Left lung (tissue), 10 donors: Measurements from ENCODE around the gene PLCL2. TPM values are rescaled to one million over a fixed set of nuclear protein-coding genes. Genes with fewer than 3 reads are reported as not detected.

Source experiments
- ATAC-seq: fragments of 200-7000 bp; cut with Tn5 transposase; one replicate; pipeline ENCODE4 v1.9.1; 2020; ENCODE audit warnings: moderate library complexity
- DNase-seq, 4 donors: peaks; one replicate each; pipeline ENCODE4 v3.0.0-alpha.2; 2013 to 2020
- H3K27ac ChIP-seq, 2 donors: fragments of 200-600 bp; sonication (generic) in 1 of 2; one replicate each; pipeline versions ENCODE4 v1.5.0 to v1.8.0; 2020 to 2021
- H3K27me3 ChIP-seq, 2 donors: fragments of 200-600 bp; sonication (generic) in 1 of 2; one replicate each; pipeline versions ENCODE4 v1.5.0 to v1.8.0; 2020 to 2021
- H3K36me3 ChIP-seq, 2 donors: fragments of 200-600 bp; sonication (generic) in 1 of 2; one replicate each; pipeline versions ENCODE4 v1.5.0 to v1.8.0; 2020 to 2021
- H3K4me1 ChIP-seq, 2 donors: fragments of 200-600 bp; one replicate each; pipeline ENCODE4 v1.8.0; 2021
- H3K4me3 ChIP-seq, 2 donors: fragments of 200-600 bp; sonication (generic) in 1 of 2; one replicate each; pipeline versions ENCODE4 v1.5.0 to v1.8.0; 2020 to 2021; ENCODE audit warnings: mild to moderate bottlenecking in 1 of 2
- H3K9me3 ChIP-seq, 2 donors: fragments of 200-600 bp; sonication (generic) in 1 of 2; one replicate each; pipeline versions ENCODE4 v1.5.0 to v1.8.0; 2020 to 2021
- intact Hi-C, 2 donors: fragments of 100-400 bp; cut with DNase I; formaldehyde crosslinking; loops; one replicate each; pipeline versions ENCODE4 v1.11.2 to v1.14.2; 2022
- polyA plus RNA-seq, 6 donors: library from polyadenylated mRNA; unstranded; fragments of 120-200 nt; gene quantifications; one replicate each; pipeline ENCODE4 v1.2.1, GENCODE V29; 2013; ENCODE audit not compliant: insufficient read length in 6 of 6
- total RNA-seq, 2 donors: library from RNA; stranded (reverse); fragmentation: NEBNext Ultra II Directional; extraction: Animal tissue kit (Norgen Biotek cat#: 25700); gene quantifications; one replicate each; pipeline ENCODE4 v1.2.1, GENCODE V29; 2021
- TF ChIP-seq, protein P1 (sequence below), 2 donors: fragments of 200-600 bp; sonication (generic) in 1 of 2; IDR thresholded peaks; one replicate each; pipeline versions ENCODE4 v1.5.0 to v1.8.0; 2021; ENCODE audit warnings: antibody characterized with exemption in 2 of 2
- donor health status: DM: no; HTN: yes; CAD: no.
- donor health status: DM: no; HTN: no; CAD: no.

PLCL2 gene
- total and polyA plus RNA-seq, 8 donors = 7.8 to 15.7 (median 10.1) TPM

DNA sequence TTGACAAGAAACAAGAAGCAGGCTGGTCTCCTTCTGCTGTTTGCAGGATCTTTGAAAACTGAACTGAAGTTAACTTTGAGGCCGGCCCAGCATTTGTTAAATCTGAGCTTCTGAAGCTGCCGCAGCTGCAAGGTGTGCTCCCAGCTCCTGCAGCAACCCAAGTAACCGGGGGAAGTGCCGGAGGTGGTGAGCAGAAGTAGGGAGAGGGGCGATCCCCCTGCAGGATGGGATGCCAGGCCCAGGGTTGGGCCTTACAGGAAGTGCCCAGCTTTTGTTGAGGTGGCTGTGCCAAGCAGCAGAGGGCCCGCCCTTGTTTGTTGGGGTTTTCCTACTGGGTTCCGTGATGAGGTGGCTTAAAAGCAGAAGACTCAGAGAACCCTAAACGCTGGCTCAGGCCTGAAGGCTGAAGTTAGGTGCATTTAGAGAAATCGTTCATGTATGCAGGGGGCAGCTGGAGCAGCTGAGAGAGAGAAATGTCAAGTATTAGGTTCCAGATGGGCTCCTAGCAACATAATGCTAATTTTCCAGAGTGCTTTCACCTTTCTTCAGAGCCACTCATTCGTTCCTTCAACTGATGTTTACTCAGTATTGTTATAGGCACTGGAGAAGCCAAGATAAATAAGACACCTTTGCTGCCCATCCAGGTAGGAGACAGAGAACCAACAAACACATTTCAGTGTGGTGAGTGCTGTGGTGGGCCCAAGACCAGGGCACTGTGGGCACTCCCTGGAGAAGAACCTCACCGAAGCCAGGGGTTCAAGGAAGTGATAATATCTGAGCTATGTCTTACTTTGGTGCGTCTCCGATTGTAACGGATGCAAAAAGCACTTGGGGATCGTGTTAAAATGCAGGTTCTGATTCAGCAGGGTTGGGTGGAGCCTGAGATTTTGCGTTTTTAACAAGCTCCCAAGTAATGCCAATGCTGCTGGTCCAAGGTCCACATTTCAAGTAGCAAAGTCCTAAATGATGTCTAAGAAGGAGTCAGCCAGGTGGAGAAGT lies 42.2 kb upstream of the PLCL2 start:
- DNase-seq (peak in 2 of 4 donors; percentile 60 to 84), ATAC-seq (peak; percentile 76)
- Histone ChIP-seq H3K27ac (peak overlapping the region; percentile 21 to 86), H3K36me3 (no peaks in the 10 kb centered on the region), H3K4me1 (peaks cover 0 to 56% of the 10 kb centered on the region in 2 donors), H3K4me3 (no peak overlapping the region), H3K27me3 (no peaks in the 10 kb centered on the region), H3K9me3 (no peaks in the 10 kb centered on the region)
- intact Hi-C loops = no loop called here
- TF ChIP-seq, protein P1, sequence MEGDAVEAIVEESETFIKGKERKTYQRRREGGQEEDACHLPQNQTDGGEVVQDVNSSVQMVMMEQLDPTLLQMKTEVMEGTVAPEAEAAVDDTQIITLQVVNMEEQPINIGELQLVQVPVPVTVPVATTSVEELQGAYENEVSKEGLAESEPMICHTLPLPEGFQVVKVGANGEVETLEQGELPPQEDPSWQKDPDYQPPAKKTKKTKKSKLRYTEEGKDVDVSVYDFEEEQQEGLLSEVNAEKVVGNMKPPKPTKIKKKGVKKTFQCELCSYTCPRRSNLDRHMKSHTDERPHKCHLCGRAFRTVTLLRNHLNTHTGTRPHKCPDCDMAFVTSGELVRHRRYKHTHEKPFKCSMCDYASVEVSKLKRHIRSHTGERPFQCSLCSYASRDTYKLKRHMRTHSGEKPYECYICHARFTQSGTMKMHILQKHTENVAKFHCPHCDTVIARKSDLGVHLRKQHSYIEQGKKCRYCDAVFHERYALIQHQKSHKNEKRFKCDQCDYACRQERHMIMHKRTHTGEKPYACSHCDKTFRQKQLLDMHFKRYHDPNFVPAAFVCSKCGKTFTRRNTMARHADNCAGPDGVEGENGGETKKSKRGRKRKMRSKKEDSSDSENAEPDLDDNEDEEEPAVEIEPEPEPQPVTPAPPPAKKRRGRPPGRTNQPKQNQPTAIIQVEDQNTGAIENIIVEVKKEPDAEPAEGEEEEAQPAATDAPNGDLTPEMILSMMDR (IDR thresholded peaks at IDR 0.05) = no peak

DNA sequence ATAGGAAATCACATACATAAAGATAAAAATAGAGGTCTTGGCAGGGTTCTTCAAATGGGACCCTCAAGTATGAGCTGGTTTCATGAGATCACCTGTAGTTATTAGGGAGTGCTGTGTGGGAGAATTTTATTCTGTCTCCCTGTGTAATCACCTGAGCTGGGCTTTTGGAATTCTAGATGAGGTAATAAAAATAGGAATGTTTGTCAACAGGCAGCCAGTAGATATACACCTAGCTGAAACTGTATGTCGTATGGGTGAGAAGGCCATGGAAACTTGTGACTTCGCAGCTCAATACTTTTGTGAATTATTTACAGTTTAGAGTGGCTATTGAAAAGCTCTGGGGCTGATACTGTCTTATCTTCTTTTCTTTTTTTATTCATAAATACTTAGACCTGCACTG lies 40.5 kb upstream of the PLCL2 start:
- Histone ChIP-seq H3K27me3 (no peaks in the 10 kb centered on the region), H3K4me1 (peaks cover 0 to 63% of the 10 kb centered on the region in 2 donors), H3K9me3 (no peaks in the 10 kb centered on the region), H3K27ac (peak overlapping the region in 1 of 2 donors; percentile 86), H3K4me3 (no peak overlapping the region), H3K36me3 (no peaks in the 10 kb centered on the region)
- TF ChIP-seq, protein P1 (IDR thresholded peaks at IDR 0.05) = no peak
- DNase-seq (no peak), ATAC-seq (no peak)
- intact Hi-C loops = no loop called here

DNA sequence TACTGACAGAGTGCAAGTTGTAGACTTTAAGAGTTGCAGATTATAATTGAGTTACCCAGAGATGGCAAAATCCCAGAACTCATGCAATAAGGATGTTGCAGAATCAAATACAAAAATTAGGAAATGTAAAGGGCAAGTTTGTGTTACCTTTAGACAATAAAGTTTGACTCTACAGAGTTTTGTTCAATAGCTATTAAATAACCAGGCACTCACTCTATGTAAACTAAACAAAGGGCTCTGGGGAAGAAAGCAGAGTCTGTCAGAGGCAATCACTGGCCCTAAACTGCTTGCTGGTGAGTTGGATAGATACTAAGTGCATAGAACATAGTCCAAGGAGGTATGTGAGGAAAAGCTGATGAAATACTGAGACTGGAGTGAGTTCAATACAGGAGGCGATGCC lies 40.0 kb upstream of the PLCL2 start:
- Histone ChIP-seq H3K27ac (peak overlapping the region in 1 of 2 donors; percentile 86), H3K9me3 (no peaks in the 10 kb centered on the region), H3K27me3 (no peaks in the 10 kb centered on the region), H3K4me3 (no peak overlapping the region), H3K4me1 (peaks cover 0 to 69% of the 10 kb centered on the region in 2 donors), H3K36me3 (no peaks in the 10 kb centered on the region)
- intact Hi-C loops = no loop called here
- TF ChIP-seq, protein P1 (IDR thresholded peaks at IDR 0.05) = no peak
- DNase-seq = no peak
- ATAC-seq = no peak

DNA sequence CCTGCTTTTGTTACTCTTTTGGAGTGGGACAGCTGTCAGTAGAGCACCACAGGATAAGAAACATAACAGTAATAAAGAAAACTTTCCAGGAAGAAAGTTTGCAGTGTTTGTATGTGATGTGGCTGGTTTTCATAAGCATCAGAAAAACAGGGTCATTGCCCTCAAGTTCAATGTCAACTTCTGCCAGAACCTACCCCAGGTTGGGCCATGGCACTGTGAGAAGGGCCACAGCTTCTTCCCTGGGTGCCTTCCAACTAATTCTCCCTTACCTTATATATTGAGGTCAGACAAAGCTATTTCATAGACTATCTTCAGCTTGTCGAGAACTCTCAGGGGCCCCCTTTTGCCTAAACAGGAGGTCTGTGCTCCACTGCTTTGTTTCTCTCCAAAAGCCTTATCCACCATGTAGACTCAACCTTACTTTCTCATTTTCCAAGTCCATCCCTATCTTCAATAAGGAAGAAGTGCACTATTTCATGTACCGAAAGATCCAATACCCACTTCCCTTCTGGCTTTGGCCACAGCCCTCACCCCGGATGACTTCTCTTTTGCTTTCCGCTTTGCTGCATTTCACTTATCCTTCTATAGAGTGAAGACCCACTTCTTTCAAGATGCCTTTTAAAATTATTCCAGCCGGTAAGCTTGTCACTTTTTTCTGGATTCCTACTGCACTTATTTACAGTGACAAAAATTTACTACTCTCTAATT lies 38.2 kb upstream of the PLCL2 start:
- no peaks in the 10 kb centered on the region for H3K9me3 ChIP-seq
- intact Hi-C loops = no loop called here
- H3K4me3 ChIP-seq = no peak overlapping the region
- H3K27ac ChIP-seq = peak overlapping the region in 1 of 2 donors; percentile 60
- TF ChIP-seq, protein P1 (IDR thresholded peaks at IDR 0.05) = no peak
- H3K4me1 ChIP-seq = peaks cover 0 to 72% of the 10 kb centered on the region in 2 donors
- ATAC-seq (no peak), DNase-seq (no peak)
- no peaks in the 10 kb centered on the region for H3K27me3 ChIP-seq
- H3K36me3 ChIP-seq = no peaks in the 10 kb centered on the region

DNA sequence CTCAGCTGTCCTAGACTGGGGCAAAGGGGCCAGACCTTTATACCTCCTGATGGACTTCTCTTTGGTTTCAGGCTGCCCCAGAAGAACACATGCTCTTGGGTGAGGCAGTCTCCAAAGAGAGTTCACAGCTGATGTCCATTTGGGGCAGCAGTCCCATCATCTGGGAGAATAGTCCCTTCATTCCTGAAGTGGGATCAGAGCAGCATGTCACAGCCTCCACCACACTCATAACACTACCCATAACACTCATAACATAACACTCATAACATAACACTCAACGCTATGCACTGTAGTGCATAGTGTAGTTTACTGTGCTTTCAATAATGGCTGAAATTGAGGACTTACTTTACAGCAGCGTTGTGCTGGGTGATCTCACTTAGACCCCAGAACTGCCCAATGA lies 36.7 kb upstream of the PLCL2 start:
- ATAC-seq = no peak
- peaks cover 0 to 57% of the 10 kb centered on the region in 2 donors for H3K4me1 ChIP-seq
- H3K4me3 ChIP-seq = no peak overlapping the region
- H3K9me3 ChIP-seq = no peaks in the 10 kb centered on the region
- TF ChIP-seq, protein P1 (IDR thresholded peaks at IDR 0.05) = no peak
- no peaks in the 10 kb centered on the region for H3K27me3 ChIP-seq
- no peaks in the 10 kb centered on the region for H3K36me3 ChIP-seq
- intact Hi-C loops = no loop called here
- no peak for DNase-seq
- H3K27ac ChIP-seq = no peak overlapping the region
